22Rv1 (cell line): ENCODE measurements around the gene HOXD13.

Experiments
- ZFX ChIP-seq: fragments of 450-650 bp; IDR thresholded peaks from 2 replicates; pipeline ENCODE4 v1.6.1; 2017; ENCODE audit warnings: antibody characterized with exemption, borderline replicate concordance
- TF ChIP-seq, protein P1 (sequence below): fragments of 450-650 bp; IDR thresholded peaks from 2 replicates; pipeline ENCODE4 v1.5.1; 2017; ENCODE audit warnings: mild to moderate bottlenecking

DNA sequence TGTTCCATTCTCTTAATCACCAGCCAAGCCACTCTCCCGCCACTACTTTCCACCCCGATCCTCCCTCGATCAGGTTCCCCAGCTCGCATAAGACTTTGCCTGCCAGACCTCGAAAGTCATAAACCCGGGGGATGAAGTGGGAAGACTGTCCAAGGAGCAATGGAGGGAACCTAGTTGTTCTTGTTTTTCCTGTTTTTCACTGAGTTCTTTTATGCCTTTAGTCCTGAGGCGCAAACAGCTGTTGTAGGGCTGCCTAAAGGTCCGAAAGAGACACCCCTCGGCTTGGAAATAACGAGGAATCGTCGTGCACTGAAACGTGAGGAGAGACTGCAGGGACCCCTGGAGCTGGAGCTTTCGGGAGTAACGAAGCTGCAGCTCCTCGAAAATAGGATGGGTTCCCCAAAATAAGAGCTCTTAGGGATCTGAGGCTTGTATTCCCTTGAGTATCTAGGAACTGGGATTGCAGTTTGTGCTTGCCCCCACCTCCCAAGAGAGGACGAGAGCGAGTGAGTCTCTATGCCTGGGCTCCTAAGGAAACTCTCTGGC, 5.4 kb downstream of the HOXD13 start:
- TF ChIP-seq, protein P1, sequence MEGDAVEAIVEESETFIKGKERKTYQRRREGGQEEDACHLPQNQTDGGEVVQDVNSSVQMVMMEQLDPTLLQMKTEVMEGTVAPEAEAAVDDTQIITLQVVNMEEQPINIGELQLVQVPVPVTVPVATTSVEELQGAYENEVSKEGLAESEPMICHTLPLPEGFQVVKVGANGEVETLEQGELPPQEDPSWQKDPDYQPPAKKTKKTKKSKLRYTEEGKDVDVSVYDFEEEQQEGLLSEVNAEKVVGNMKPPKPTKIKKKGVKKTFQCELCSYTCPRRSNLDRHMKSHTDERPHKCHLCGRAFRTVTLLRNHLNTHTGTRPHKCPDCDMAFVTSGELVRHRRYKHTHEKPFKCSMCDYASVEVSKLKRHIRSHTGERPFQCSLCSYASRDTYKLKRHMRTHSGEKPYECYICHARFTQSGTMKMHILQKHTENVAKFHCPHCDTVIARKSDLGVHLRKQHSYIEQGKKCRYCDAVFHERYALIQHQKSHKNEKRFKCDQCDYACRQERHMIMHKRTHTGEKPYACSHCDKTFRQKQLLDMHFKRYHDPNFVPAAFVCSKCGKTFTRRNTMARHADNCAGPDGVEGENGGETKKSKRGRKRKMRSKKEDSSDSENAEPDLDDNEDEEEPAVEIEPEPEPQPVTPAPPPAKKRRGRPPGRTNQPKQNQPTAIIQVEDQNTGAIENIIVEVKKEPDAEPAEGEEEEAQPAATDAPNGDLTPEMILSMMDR, result peak; percentile 35; the same call in 1 of the 2 replicates
- TF ChIP-seq ZFX, result no peak
